Activated T-helper 1 cell treated with anti-CD3 and anti-CD28 coated beads, Interleukin-12 subunit alpha, Interleukin-12 subunit beta, Interleukin-2, Interleukin-4 antibody, amounts not matched to agents 30 ng/mL and 10 ng/mL and 1 ng/mL, durations not matched to agents 14 hours and 24 hours and 36 hours (primary cell): ENCODE data around the gene TEC. TPM values are rescaled to one million over a fixed set of nuclear protein-coding genes. Genes with fewer than 3 reads are reported as not detected.
"Not testable (repeated sequence)": the region's sequence is repeated elsewhere in the genome, so short reads cannot be mapped to it uniquely, and the experiment has no call there.

Experiments used
- DNase-seq: peaks from one replicate; pipeline ENCODE4 v3.0.0; 2021; ENCODE audit warnings: low spot score
- H3K27ac Mint-ChIP-seq: one replicate; pipeline ENCODE4 v1.8.0; 2021; ENCODE audit warnings: mild to moderate bottlenecking, mixed read lengths
- H3K27me3 Mint-ChIP-seq: one replicate; pipeline ENCODE4 v1.8.0; 2022; ENCODE audit warnings: mild to moderate bottlenecking, moderate library complexity, mixed read lengths; ENCODE audit not compliant: insufficient read depth
- H3K36me3 Mint-ChIP-seq: one replicate; pipeline ENCODE4 v1.8.0; 2021; ENCODE audit warnings: low read depth, mixed read lengths
- H3K4me1 Mint-ChIP-seq: one replicate; pipeline ENCODE4 v1.8.0; 2021; ENCODE audit warnings: low read depth, mixed read lengths
- H3K4me3 Mint-ChIP-seq: one replicate; pipeline ENCODE4 v1.8.0; 2021; ENCODE audit warnings: mild to moderate bottlenecking, moderate library complexity, mixed read lengths
- H3K9me3 Mint-ChIP-seq: one replicate; pipeline ENCODE4 v1.8.0; 2021; ENCODE audit warnings: mixed read lengths
- intact Hi-C: fragments of 100-400 bp; cut with micrococcal nuclease; formaldehyde crosslinking; loops from one replicate; pipeline ENCODE4 v1.15.1; 2024
- total RNA-seq: library from RNA; stranded (reverse); gene quantifications from 2 replicates; pipeline ENCODE4 v1.2.3, GENCODE V29; 2022

TEC gene
- total RNA-seq, 1 donor from 2014 or later: 1.1 TPM

GRCh38 chr4:48225368-48226141 is 44.1 kb downstream of the TEC start:
- Mint-ChIP-seq H3K27ac (no peak overlapping the region), H3K4me1 (no peaks in the 10 kb centered on the region), H3K27me3 (no peaks in the 10 kb centered on the region), H3K4me3 (no peak overlapping the region), H3K36me3 (no peaks in the 10 kb centered on the region), H3K9me3 (no peaks in the 10 kb centered on the region)
- intact Hi-C loops: no loop called here
- no peak for DNase-seq

- H3K27ac Mint-ChIP-seq: no peak overlapping the region
- no peaks in the 10 kb centered on the region for H3K27me3 Mint-ChIP-seq
- DNase-seq: no peak
- H3K9me3 Mint-ChIP-seq: no peaks in the 10 kb centered on the region
- no peak overlapping the region for H3K4me3 Mint-ChIP-seq
- H3K4me1 Mint-ChIP-seq: no peaks in the 10 kb centered on the region
- intact Hi-C loops: no loop called here
- H3K36me3 Mint-ChIP-seq: no peaks in the 10 kb centered on the region
Observed at GRCh38 chr4:48224606-48225005, 45.0 kb downstream of the TEC start.

- no peak overlapping the region for H3K4me3 Mint-ChIP-seq
- no peak for DNase-seq
- no peaks in the 10 kb centered on the region for H3K36me3 Mint-ChIP-seq
- intact Hi-C loops: no loop called here
- H3K4me1 Mint-ChIP-seq: no peaks in the 10 kb centered on the region
- H3K27ac Mint-ChIP-seq: no peak overlapping the region
- no peaks in the 10 kb centered on the region for H3K27me3 Mint-ChIP-seq
- no peaks in the 10 kb centered on the region for H3K9me3 Mint-ChIP-seq
Observed at GRCh38 chr4:48223633-48224295, 45.9 kb downstream of the TEC start.

GRCh38 chr4:48222491-48222890 is 47.1 kb downstream of the TEC start:
- H3K9me3 Mint-ChIP-seq: peaks cover 4% of the 10 kb centered on the region
- no peak for DNase-seq
- intact Hi-C loops: no loop called here
- H3K27me3 Mint-ChIP-seq: no peaks in the 10 kb centered on the region
- peaks cover 1% of the 10 kb centered on the region for H3K36me3 Mint-ChIP-seq
- H3K4me1 Mint-ChIP-seq: no peaks in the 10 kb centered on the region
- H3K4me3 Mint-ChIP-seq: no peak overlapping the region
- H3K27ac Mint-ChIP-seq: no peak overlapping the region

- H3K4me3 Mint-ChIP-seq, H3K4me1 Mint-ChIP-seq, H3K27ac Mint-ChIP-seq, DNase-seq, H3K9me3 Mint-ChIP-seq, intact Hi-C loops, H3K36me3 Mint-ChIP-seq, H3K27me3 Mint-ChIP-seq: not testable (repeated sequence)
Observed at GRCh38 chr4:48219430-48219829, 50.2 kb downstream of the TEC start.

- H3K27ac Mint-ChIP-seq: no peak overlapping the region
- peaks cover 2% of the 10 kb centered on the region for H3K36me3 Mint-ChIP-seq
- peaks cover 7% of the 10 kb centered on the region for H3K4me1 Mint-ChIP-seq
- H3K9me3 Mint-ChIP-seq: peaks cover 6% of the 10 kb centered on the region
- DNase-seq: no peak
- H3K4me3 Mint-ChIP-seq: no peak overlapping the region
- H3K27me3 Mint-ChIP-seq: no peaks in the 10 kb centered on the region
- intact Hi-C loops: no loop called here
Observed at GRCh38 chr4:48216563-48216962, 53.1 kb downstream of the TEC start.

- intact Hi-C loops: no loop called here
- Mint-ChIP-seq H3K27ac (no peak overlapping the region), H3K36me3 (peaks cover 2% of the 10 kb centered on the region), H3K4me3 (no peak overlapping the region), H3K27me3 (no peaks in the 10 kb centered on the region), H3K4me1 (peaks cover 7% of the 10 kb centered on the region), H3K9me3 (peaks cover 6% of the 10 kb centered on the region)
- DNase-seq: no peak
Observed at GRCh38 chr4:48215977-48216376, 53.7 kb downstream of the TEC start.

GRCh38 chr4:48212165-48212564 is 57.5 kb downstream of the TEC start:
- Mint-ChIP-seq H3K4me3 (no peak overlapping the region), H3K27me3 (no peaks in the 10 kb centered on the region), H3K9me3 (no peaks in the 10 kb centered on the region), H3K4me1 (peaks cover 16% of the 10 kb centered on the region), H3K36me3 (no peaks in the 10 kb centered on the region), H3K27ac (no peak overlapping the region)
- intact Hi-C loops: no loop called here
- no peak for DNase-seq

GRCh38 chr4:48210966-48211328 is 58.7 kb downstream of the TEC start:
- no peak overlapping the region for H3K4me3 Mint-ChIP-seq
- no peaks in the 10 kb centered on the region for H3K9me3 Mint-ChIP-seq
- H3K36me3 Mint-ChIP-seq: no peaks in the 10 kb centered on the region
- no peak overlapping the region for H3K27ac Mint-ChIP-seq
- H3K27me3 Mint-ChIP-seq: no peaks in the 10 kb centered on the region
- peaks cover 16% of the 10 kb centered on the region for H3K4me1 Mint-ChIP-seq
- intact Hi-C loops: no loop called here
- no peak for DNase-seq

- Mint-ChIP-seq H3K27me3 (peaks cover 4% of the 10 kb centered on the region), H3K9me3 (no peaks in the 10 kb centered on the region), H3K36me3 (no peaks in the 10 kb centered on the region), H3K27ac (no peak overlapping the region), H3K4me1 (peaks cover 6% of the 10 kb centered on the region), H3K4me3 (no peak overlapping the region)
- intact Hi-C loops: no loop called here
- no peak for DNase-seq
Observed at GRCh38 chr4:48205626-48206025, 64.0 kb downstream of the TEC start.

- Mint-ChIP-seq H3K4me1 (peaks cover under 1% of the 10 kb centered on the region), H3K27me3 (peaks cover 4% of the 10 kb centered on the region), H3K9me3 (no peaks in the 10 kb centered on the region), H3K27ac (no peak overlapping the region), H3K4me3 (no peak overlapping the region), H3K36me3 (no peaks in the 10 kb centered on the region)
- DNase-seq: no peak
- intact Hi-C loops: no loop called here
Observed at GRCh38 chr4:48205107-48205506, 64.5 kb downstream of the TEC start.

- H3K4me3 Mint-ChIP-seq: no peak overlapping the region
- no peaks in the 10 kb centered on the region for H3K9me3 Mint-ChIP-seq
- no peaks in the 10 kb centered on the region for H3K4me1 Mint-ChIP-seq
- peaks cover 4% of the 10 kb centered on the region for H3K27me3 Mint-ChIP-seq
- H3K36me3 Mint-ChIP-seq: no peaks in the 10 kb centered on the region
- DNase-seq: no peak
- H3K27ac Mint-ChIP-seq: no peak overlapping the region
- intact Hi-C loops: no loop called here
Observed at GRCh38 chr4:48203819-48204218, 65.8 kb downstream of the TEC start.

GRCh38 chr4:48197643-48198237 is 71.9 kb downstream of the TEC start:
- Mint-ChIP-seq H3K4me1 (no peaks in the 10 kb centered on the region), H3K27me3 (peaks cover 6% of the 10 kb centered on the region), H3K36me3 (no peaks in the 10 kb centered on the region), H3K9me3 (no peaks in the 10 kb centered on the region), H3K4me3 (no peak overlapping the region), H3K27ac (no peak overlapping the region)
- DNase-seq: no peak
- intact Hi-C loops: no loop called here
